Central memory CD8-positive, alpha-beta T cell (primary cell): ENCODE measurements around the gene TFF1.

Experiments used
- ATAC-seq: fragments of 150-1000 bp; cut with Tn5 transposase; replicated peaks from 2 replicates; pipeline ENCODE4 v1.10.0; 2022; ENCODE audit warnings: mild to moderate bottlenecking, moderate FRiP score, moderate number of reproducible peaks; ENCODE audit not compliant: poor library complexity, severe bottlenecking; ENCODE audit errors: extremely low read depth
- DNase-seq, 2 donors: peaks; one replicate each; pipeline ENCODE4 v3.0.0; 2021; ENCODE audit warnings: low spot score in 2 of 2
- H3K27ac Mint-ChIP-seq: one replicate; pipeline ENCODE4 v1.8.0; 2022; ENCODE audit warnings: low read depth, mild to moderate bottlenecking, moderate library complexity, mixed read lengths
- H3K27me3 Mint-ChIP-seq: one replicate; pipeline ENCODE4 v1.8.0; 2022; ENCODE audit warnings: mixed read lengths
- H3K36me3 Mint-ChIP-seq: one replicate; pipeline ENCODE4 v1.8.0; 2022; ENCODE audit warnings: mild to moderate bottlenecking, moderate library complexity, mixed read lengths; ENCODE audit not compliant: insufficient read depth
- H3K4me1 Mint-ChIP-seq: one replicate; pipeline ENCODE4 v1.8.0; 2022; ENCODE audit warnings: mixed read lengths
- H3K4me3 Mint-ChIP-seq: one replicate; pipeline ENCODE4 v1.8.0; 2022; ENCODE audit warnings: mild to moderate bottlenecking, moderate library complexity, mixed read lengths
- H3K9me3 Mint-ChIP-seq: one replicate; pipeline ENCODE4 v1.8.0; 2022; ENCODE audit warnings: mixed read lengths

The TFF1 gene

GRCh38 chr21:42320791-42321190 lies 45.5 kb downstream of the TFF1 start:
- DNase-seq (no peak), ATAC-seq (no peak)
- Mint-ChIP-seq H3K27me3 (peaks cover 53% of the 10 kb centered on the region), H3K27ac (no peak overlapping the region), H3K36me3 (no peaks in the 10 kb centered on the region), H3K9me3 (no peaks in the 10 kb centered on the region), H3K4me1 (peaks cover 6% of the 10 kb centered on the region), H3K4me3 (no peak overlapping the region)

- Mint-ChIP-seq H3K4me3 (no peak overlapping the region), H3K4me1 (peaks cover 6% of the 10 kb centered on the region), H3K27ac (no peak overlapping the region), H3K9me3 (no peaks in the 10 kb centered on the region), H3K36me3 (no peaks in the 10 kb centered on the region), H3K27me3 (peaks cover 45% of the 10 kb centered on the region)
- DNase-seq, result no peak
- ATAC-seq, result no peak
Observed at GRCh38 chr21:42319851-42320572, 46.3 kb downstream of the TFF1 start.

GRCh38 chr21:42319376-42319775 lies 47.0 kb downstream of the TFF1 start:
- peaks cover 38% of the 10 kb centered on the region for H3K27me3 Mint-ChIP-seq
- H3K4me3 Mint-ChIP-seq, result no peak overlapping the region
- H3K9me3 Mint-ChIP-seq, result no peaks in the 10 kb centered on the region
- no peak overlapping the region for H3K27ac Mint-ChIP-seq
- DNase-seq (no peak), ATAC-seq (no peak)
- H3K4me1 Mint-ChIP-seq, result peaks cover 6% of the 10 kb centered on the region
- H3K36me3 Mint-ChIP-seq, result no peaks in the 10 kb centered on the region

GRCh38 chr21:42317826-42318746 lies 48.2 kb downstream of the TFF1 start:
- ATAC-seq (no peak), DNase-seq (no peak)
- Mint-ChIP-seq H3K27ac (no peak overlapping the region), H3K4me3 (no peak overlapping the region), H3K4me1 (peaks cover 6% of the 10 kb centered on the region), H3K27me3 (peaks cover 26% of the 10 kb centered on the region), H3K9me3 (no peaks in the 10 kb centered on the region), H3K36me3 (no peaks in the 10 kb centered on the region)

- H3K27ac Mint-ChIP-seq, result no peak overlapping the region
- no peak overlapping the region for H3K4me3 Mint-ChIP-seq
- no peak for ATAC-seq
- no peak for DNase-seq
- H3K9me3 Mint-ChIP-seq, result no peaks in the 10 kb centered on the region
- peaks cover 6% of the 10 kb centered on the region for H3K4me1 Mint-ChIP-seq
- H3K36me3 Mint-ChIP-seq, result no peaks in the 10 kb centered on the region
- peaks cover 19% of the 10 kb centered on the region for H3K27me3 Mint-ChIP-seq
Observed at GRCh38 chr21:42317341-42317741, 49.0 kb downstream of the TFF1 start.

GRCh38 chr21:42316891-42317290 lies 49.4 kb downstream of the TFF1 start:
- H3K9me3 Mint-ChIP-seq, result no peaks in the 10 kb centered on the region
- no peak for ATAC-seq
- H3K4me1 Mint-ChIP-seq, result peaks cover 6% of the 10 kb centered on the region
- H3K4me3 Mint-ChIP-seq, result no peak overlapping the region
- no peak for DNase-seq
- H3K27me3 Mint-ChIP-seq, result peaks cover 16% of the 10 kb centered on the region
- no peak overlapping the region for H3K27ac Mint-ChIP-seq
- H3K36me3 Mint-ChIP-seq, result no peaks in the 10 kb centered on the region

- Mint-ChIP-seq H3K27me3 (peaks cover under 1% of the 10 kb centered on the region), H3K4me3 (no peak within 1 kb of the TSS), H3K36me3 (no peaks in the 10 kb centered on the region), H3K27ac (no peak within 1 kb of the TSS), H3K4me1 (peaks cover 6% of the 10 kb centered on the region), H3K9me3 (no peaks in the 10 kb centered on the region)
- DNase-seq, result no peak
- ATAC-seq, result no peak
Observed at GRCh38 chr21:42315296-42315891, 50.9 kb downstream of the TFF1 start, which contains the start of gene TFF3. Gene TFF3 (minus strand): TSS chr21:42315409. CDS start chr21:42315374, 35 bp downstream.

- no peak overlapping the region for H3K27ac Mint-ChIP-seq
- no peak overlapping the region for H3K4me3 Mint-ChIP-seq
- DNase-seq (no peak), ATAC-seq (no peak)
- H3K36me3 Mint-ChIP-seq, result no peaks in the 10 kb centered on the region
- peaks cover 6% of the 10 kb centered on the region for H3K4me1 Mint-ChIP-seq
- H3K27me3 Mint-ChIP-seq, result no peaks in the 10 kb centered on the region
- H3K9me3 Mint-ChIP-seq, result no peaks in the 10 kb centered on the region
Observed at GRCh38 chr21:42314616-42315295, 51.6 kb downstream of the TFF1 start.

GRCh38 chr21:42313501-42313969 lies 52.8 kb downstream of the TFF1 start:
- DNase-seq (no peak), ATAC-seq (no peak)
- H3K4me1 Mint-ChIP-seq, result no peaks in the 10 kb centered on the region
- H3K4me3 Mint-ChIP-seq, result no peak overlapping the region
- H3K9me3 Mint-ChIP-seq, result no peaks in the 10 kb centered on the region
- no peaks in the 10 kb centered on the region for H3K36me3 Mint-ChIP-seq
- H3K27me3 Mint-ChIP-seq, result peaks cover 2% of the 10 kb centered on the region
- no peak overlapping the region for H3K27ac Mint-ChIP-seq

- Mint-ChIP-seq H3K36me3 (no peaks in the 10 kb centered on the region), H3K27me3 (peaks cover 10% of the 10 kb centered on the region), H3K9me3 (no peaks in the 10 kb centered on the region), H3K27ac (peak overlapping the region; percentile 35), H3K4me1 (no peaks in the 10 kb centered on the region), H3K4me3 (no peak overlapping the region)
- ATAC-seq, result no peak
- DNase-seq, result no peak
Observed at GRCh38 chr21:42312626-42313104, 53.7 kb downstream of the TFF1 start.
